ENCODE results near the gene STK39. TPM values are rescaled to one million over a fixed set of nuclear protein-coding genes. Genes with fewer than 3 reads are reported as not detected.
"Not testable (repeated sequence)": the region's sequence is repeated elsewhere in the genome, so short reads cannot be mapped to it uniquely, and the experiment has no call there.

The STK39 gene
- total RNA-seq, 4 donors from 2014 or later = 13.8 to 28.2 (median 18.3) TPM

DNA sequence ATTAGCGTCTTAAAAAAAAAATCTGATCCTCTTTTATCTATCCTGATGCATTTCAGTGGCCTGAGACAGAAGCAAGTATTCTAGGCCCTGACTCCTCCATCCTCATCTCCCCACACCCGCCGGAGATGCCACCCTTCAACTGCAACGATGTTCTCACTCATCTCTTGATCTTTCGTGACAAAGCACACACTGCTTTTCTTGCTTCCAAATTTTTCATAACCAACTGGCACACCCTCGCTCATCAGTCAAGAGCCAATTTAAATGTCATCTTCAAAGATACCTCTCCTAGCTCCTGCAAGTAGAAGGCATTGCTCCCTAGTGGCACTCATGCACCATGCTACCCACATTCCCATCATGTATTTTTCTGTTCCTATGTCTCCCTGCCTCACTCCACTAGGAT, 115.0 kb downstream of the STK39 start:
- TF ChIP-seq EP300 (IDR thresholded peaks at IDR 0.05) = no peak
- no peak for TF ChIP-seq POLR2AphosphoS5 (IDR thresholded peaks at IDR 0.05)
- TF ChIP-seq, protein P1, sequence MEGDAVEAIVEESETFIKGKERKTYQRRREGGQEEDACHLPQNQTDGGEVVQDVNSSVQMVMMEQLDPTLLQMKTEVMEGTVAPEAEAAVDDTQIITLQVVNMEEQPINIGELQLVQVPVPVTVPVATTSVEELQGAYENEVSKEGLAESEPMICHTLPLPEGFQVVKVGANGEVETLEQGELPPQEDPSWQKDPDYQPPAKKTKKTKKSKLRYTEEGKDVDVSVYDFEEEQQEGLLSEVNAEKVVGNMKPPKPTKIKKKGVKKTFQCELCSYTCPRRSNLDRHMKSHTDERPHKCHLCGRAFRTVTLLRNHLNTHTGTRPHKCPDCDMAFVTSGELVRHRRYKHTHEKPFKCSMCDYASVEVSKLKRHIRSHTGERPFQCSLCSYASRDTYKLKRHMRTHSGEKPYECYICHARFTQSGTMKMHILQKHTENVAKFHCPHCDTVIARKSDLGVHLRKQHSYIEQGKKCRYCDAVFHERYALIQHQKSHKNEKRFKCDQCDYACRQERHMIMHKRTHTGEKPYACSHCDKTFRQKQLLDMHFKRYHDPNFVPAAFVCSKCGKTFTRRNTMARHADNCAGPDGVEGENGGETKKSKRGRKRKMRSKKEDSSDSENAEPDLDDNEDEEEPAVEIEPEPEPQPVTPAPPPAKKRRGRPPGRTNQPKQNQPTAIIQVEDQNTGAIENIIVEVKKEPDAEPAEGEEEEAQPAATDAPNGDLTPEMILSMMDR (IDR thresholded peaks at IDR 0.05) = no peak
- no peak for TF ChIP-seq POLR2A (IDR thresholded peaks at IDR 0.05)
- DNase-seq (ENCODE audit: low spot score in 2 of 2) = no peak
- peaks cover 4% of the 10 kb centered on the region for H3K4me1 ChIP-seq
- no peaks in the 10 kb centered on the region for H3K9me3 ChIP-seq
- H3K27me3 ChIP-seq = no peaks in the 10 kb centered on the region
- H3K4me3 ChIP-seq = no peak overlapping the region
- H3K36me3 ChIP-seq = peaks cover under 1% of the 10 kb centered on the region
- H3K27ac ChIP-seq = no peak overlapping the region
- 94% methylated on average over 6 of the region's 6 CpGs for WGBS

DNA sequence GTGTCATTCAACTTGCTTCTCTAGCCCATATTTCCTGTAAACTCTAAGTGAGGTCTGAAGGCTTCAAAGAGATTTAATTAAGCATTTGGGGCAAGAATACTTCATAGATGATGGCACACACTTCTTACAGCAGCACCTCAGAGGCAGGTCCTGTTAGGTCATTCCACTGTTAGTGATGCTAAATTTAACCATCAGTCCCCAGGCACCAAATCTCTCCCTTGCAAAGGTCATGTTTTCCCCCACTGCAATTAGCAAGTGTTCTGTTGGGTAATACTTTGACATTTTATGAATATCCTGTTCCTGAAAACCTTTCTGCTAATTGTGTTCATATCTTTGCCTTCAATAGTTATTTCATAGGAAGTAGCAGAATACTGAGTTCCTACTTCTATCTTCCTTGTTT, 117.0 kb downstream of the STK39 start:
- peaks cover 7% of the 10 kb centered on the region for H3K36me3 ChIP-seq
- no peak for DNase-seq (ENCODE audit: low spot score in 2 of 2)
- no peak overlapping the region for H3K4me3 ChIP-seq
- no peak for TF ChIP-seq EP300 (IDR thresholded peaks at IDR 0.05)
- no peak for TF ChIP-seq POLR2AphosphoS5 (IDR thresholded peaks at IDR 0.05)
- TF ChIP-seq, protein P1 (IDR thresholded peaks at IDR 0.05) = no peak
- no peak for TF ChIP-seq POLR2A (IDR thresholded peaks at IDR 0.05)
- H3K9me3 ChIP-seq = no peaks in the 10 kb centered on the region
- no peak overlapping the region for H3K27ac ChIP-seq
- H3K27me3 ChIP-seq = no peaks in the 10 kb centered on the region
- peaks cover 4% of the 10 kb centered on the region for H3K4me1 ChIP-seq

DNA sequence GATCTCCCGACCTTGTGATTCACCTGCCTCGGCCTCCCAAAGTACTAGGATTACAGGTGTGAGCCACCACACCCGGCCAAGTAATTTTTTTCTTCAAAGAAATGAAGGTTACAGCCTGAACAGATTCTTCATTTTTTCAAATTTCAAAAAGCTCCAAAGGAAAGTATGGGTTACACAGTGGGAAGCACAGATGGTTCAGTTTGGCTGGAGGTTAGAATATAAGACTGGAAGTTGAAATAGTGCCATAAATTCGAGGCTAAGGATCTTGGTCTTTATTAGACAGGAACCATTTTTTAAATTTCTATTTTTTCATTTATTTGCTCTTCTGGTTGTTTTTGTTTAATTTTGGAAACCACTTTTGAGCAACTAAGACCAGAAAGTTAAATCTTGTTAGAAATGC, 120.0 kb downstream of the STK39 start:
- WGBS = 87% methylated on average over 4 of the region's 4 CpGs
- Histone ChIP-seq H3K4me3 (no peak overlapping the region), H3K4me1 (peaks cover 4% of the 10 kb centered on the region), H3K36me3 (peaks cover 29% of the 10 kb centered on the region), H3K27me3 (no peaks in the 10 kb centered on the region), H3K9me3 (no peaks in the 10 kb centered on the region), H3K27ac (no peak overlapping the region)
- TF ChIP-seq POLR2AphosphoS5 (IDR thresholded peaks at IDR 0.05) (no peak), EP300 (IDR thresholded peaks at IDR 0.05) (no peak), POLR2A (IDR thresholded peaks at IDR 0.05) (no peak)
- TF ChIP-seq, protein P1 (IDR thresholded peaks at IDR 0.05) = no peak
- no peak for DNase-seq (ENCODE audit: low spot score in 2 of 2)

DNA sequence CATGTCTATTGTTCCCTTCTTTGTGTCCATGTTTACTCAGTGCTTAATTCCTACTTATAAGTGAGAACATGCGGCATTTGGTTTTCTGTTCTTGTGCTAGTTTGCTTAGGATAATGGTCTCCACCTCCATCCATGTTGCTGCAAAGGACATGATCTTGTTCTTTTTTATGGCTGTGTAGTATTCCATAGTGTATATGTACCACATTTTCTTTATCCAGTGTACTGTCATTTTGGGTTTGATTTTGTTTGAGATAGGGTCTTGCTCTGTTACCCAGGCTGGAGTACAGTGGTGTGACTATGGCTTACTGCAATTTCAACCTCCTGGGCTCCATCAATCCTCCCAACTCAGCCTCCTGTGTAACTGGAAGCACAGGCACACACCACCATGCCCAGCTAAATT, 125.2 kb downstream of the STK39 start:
- 100% methylated on average over 1 of the region's 1 CpG for WGBS
- H3K9me3 ChIP-seq; H3K4me3 ChIP-seq; H3K27me3 ChIP-seq; H3K4me1 ChIP-seq; DNase-seq (ENCODE audit: low spot score in 2 of 2); H3K27ac ChIP-seq: not testable (repeated sequence)
- peaks cover 41% of the 10 kb centered on the region for H3K36me3 ChIP-seq

DNA sequence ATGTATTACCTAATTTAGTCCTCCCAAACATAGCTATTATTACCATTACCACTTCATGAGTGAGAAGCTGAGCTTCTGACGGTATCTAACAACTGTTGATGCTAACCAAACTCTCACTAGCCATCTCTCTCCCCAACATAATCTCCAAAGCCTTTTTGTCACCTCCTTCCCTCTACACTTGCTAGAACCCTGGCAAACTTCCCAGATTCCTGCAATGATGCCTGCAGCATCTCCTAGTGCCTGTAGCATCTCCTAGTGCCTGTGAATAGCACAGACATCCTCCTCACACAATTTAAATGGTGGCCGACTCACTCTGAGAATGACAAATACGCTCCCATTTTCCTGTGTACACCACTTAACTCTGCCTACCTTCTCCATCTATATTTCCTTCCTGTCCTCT, 126.7 kb downstream of the STK39 start:
- Histone ChIP-seq H3K27me3 (no peaks in the 10 kb centered on the region), H3K4me1 (peaks cover 5% of the 10 kb centered on the region), H3K36me3 (peaks cover 34% of the 10 kb centered on the region), H3K4me3 (no peak overlapping the region), H3K9me3 (no peaks in the 10 kb centered on the region), H3K27ac (no peak overlapping the region)
- 96% methylated on average over 3 of the region's 3 CpGs for WGBS
- DNase-seq (ENCODE audit: low spot score in 2 of 2) = no peak
- TF ChIP-seq POLR2A (IDR thresholded peaks at IDR 0.05) = no peak
- TF ChIP-seq EP300 (IDR thresholded peaks at IDR 0.05) = no peak
- no peak for TF ChIP-seq POLR2AphosphoS5 (IDR thresholded peaks at IDR 0.05)
- TF ChIP-seq, protein P1 (IDR thresholded peaks at IDR 0.05) = no peak

DNA sequence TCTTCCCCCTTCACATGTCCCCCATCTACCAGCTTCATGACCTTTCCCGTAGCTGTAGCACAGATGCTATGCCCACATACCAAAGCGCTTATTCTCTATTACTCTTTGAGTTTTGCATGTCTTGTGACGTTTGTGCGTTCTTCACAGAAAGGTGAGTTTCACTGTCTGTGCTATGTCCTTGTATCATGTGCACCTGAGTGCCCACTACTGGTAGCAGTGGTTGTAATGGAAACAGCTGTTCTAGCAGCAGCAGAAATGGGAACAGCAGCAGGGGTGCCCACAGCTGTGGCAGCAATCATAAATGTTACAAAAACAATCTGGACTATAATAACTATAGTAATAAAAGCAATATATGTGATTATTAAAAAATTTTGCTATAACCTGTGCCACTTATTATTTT, 127.1 kb downstream of the STK39 start:
- Histone ChIP-seq H3K4me1 (peaks cover 5% of the 10 kb centered on the region), H3K27me3 (no peaks in the 10 kb centered on the region), H3K36me3 (peaks cover 34% of the 10 kb centered on the region), H3K9me3 (no peaks in the 10 kb centered on the region), H3K4me3 (no peak overlapping the region), H3K27ac (no peak overlapping the region)
- DNase-seq (ENCODE audit: low spot score in 2 of 2) = no peak
- 94% methylated on average over 4 of the region's 4 CpGs for WGBS
- TF ChIP-seq EP300 (IDR thresholded peaks at IDR 0.05) (no peak), POLR2A (IDR thresholded peaks at IDR 0.05) (no peak), POLR2AphosphoS5 (IDR thresholded peaks at IDR 0.05) (no peak)
- TF ChIP-seq, protein P1 (IDR thresholded peaks at IDR 0.05) = no peak
